ENCODE data around the gene TSEN54. TPM values are rescaled to one million over a fixed set of nuclear protein-coding genes. Genes with fewer than 3 reads are reported as not detected.
"Not testable (repeated sequence)": the region's sequence is repeated elsewhere in the genome, so short reads cannot be mapped to it uniquely, and the experiment has no call there.

TSEN54 gene
- 11.1 and 14.5 TPM in 2 replicates for total RNA-seq

- peak; percentile 58 for DNase-seq (ENCODE audit: low read depth)
Observed at GRCh38 chr17:75516255-75516618, at the start of gene TSEN54. Gene TSEN54, plus strand, starts transcription at chr17:75516528. Its CDS starts 33 bp downstream, at chr17:75516561.

DNA sequence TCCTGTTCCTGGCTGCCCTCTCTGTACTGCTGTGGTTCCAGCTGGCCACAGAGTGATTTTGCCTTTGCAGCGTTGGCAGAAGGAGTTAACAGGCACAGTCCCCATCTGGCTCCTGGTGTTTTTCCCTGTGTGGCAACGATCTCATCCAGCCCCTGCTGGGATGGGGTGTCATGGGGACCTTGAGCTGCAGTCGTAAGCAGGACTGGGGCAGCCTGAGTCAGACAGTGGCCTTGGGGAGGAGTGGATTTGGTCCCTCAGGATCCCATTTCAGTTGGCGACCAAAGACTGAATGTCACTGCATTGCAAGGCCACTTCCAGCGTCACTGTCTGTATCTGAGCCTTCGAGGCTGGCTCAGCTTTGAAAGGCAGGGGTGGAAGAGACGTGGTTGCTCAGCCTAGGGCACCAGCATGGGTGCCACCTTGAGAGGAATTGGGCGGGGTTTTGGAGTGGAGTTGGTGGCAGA lies 48.0 kb upstream of the TSEN54 start:
- DNase-seq (ENCODE audit: low read depth) = no peak

GRCh38 chr17:75468779-75469373 lies 47.5 kb upstream of the TSEN54 start:
- no peak for DNase-seq (ENCODE audit: low read depth)

GRCh38 chr17:75471207-75471606 lies 45.1 kb upstream of the TSEN54 start:
- no peak for DNase-seq (ENCODE audit: low read depth)

- DNase-seq (ENCODE audit: low read depth) = peak; percentile 38
Observed at GRCh38 chr17:75472119-75472518, 44.2 kb upstream of the TSEN54 start.

DNA sequence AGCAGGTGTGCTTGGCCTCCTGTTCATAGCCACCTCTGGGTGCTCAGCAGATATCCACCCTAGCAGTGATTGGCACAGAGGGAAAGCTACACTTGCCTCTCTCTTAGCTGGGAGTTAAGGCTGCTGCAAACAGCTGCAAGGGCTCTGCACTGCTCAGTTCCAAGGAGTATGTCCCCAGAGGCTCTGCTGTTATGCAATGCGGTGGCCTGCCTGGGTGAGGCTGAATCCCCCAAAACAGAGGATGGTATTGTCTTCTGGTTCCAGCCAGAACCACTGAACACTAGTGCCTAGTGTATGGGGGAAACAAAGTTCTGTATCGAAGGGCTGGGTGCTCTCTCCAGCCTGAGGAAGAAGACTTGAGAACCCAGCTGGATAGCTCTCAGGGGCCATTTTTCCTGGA lies 43.1 kb upstream of the TSEN54 start:
- DNase-seq (ENCODE audit: low read depth) = no peak

DNA sequence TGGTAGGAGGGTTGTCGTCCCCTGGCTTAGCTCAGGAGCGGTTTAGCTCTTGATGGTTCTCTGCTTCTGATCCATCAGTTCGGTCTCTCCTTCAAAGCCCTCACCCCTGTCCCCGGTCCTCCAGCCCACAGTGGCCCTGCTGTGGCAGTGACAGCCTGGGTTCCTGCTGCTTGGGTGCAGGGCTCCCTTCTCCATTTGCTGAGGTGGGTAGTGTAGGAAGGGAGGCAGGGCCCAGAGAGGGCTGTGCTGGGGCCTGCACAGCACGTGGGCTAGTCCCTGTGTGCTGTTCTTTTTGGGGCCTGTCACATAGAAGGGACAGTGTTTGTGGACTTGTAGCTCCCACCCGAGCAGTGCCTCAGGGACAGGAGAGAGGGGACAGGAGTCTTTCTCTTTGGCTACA lies 41.6 kb upstream of the TSEN54 start:
- no peak for DNase-seq (ENCODE audit: low read depth)

- no peak for DNase-seq (ENCODE audit: low read depth)
Observed at GRCh38 chr17:75475144-75475835, 41.0 kb upstream of the TSEN54 start.

GRCh38 chr17:75475851-75476250 lies 40.5 kb upstream of the TSEN54 start:
- no peak for DNase-seq (ENCODE audit: low read depth)

DNA sequence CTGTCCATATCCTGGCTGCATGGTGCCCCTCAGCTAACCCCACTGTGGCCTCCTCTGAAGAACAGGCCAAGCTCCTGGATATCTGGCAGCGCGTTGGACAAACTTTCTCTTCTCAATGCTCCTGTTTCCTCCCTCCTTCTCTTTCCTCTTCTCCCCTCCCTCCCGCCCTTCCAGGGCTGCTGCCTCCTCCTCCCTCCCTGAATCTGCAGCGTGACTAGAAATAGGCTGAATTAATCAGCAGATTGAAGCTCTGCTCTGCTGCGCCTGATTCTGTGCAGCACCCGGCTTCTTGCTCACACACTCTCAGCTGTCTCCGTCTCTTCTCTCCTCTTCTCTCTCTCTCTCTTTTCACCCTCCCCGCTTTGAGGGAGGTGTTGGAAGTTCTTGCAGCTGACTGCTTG lies 40.1 kb upstream of the TSEN54 start:
- DNase-seq (ENCODE audit: low read depth) = no peak

GRCh38 chr17:75476752-75477489 lies 39.4 kb upstream of the TSEN54 start:
- no peak for DNase-seq (ENCODE audit: low read depth)

GRCh38 chr17:75477490-75477862 lies 38.9 kb upstream of the TSEN54 start:
- not testable (repeated sequence) for DNase-seq (ENCODE audit: low read depth)

GRCh38 chr17:75478508-75478907 lies 37.8 kb upstream of the TSEN54 start:
- DNase-seq (ENCODE audit: low read depth) = no peak

GRCh38 chr17:75480281-75480680 lies 36.0 kb upstream of the TSEN54 start:
- DNase-seq (ENCODE audit: low read depth) = no peak

DNA sequence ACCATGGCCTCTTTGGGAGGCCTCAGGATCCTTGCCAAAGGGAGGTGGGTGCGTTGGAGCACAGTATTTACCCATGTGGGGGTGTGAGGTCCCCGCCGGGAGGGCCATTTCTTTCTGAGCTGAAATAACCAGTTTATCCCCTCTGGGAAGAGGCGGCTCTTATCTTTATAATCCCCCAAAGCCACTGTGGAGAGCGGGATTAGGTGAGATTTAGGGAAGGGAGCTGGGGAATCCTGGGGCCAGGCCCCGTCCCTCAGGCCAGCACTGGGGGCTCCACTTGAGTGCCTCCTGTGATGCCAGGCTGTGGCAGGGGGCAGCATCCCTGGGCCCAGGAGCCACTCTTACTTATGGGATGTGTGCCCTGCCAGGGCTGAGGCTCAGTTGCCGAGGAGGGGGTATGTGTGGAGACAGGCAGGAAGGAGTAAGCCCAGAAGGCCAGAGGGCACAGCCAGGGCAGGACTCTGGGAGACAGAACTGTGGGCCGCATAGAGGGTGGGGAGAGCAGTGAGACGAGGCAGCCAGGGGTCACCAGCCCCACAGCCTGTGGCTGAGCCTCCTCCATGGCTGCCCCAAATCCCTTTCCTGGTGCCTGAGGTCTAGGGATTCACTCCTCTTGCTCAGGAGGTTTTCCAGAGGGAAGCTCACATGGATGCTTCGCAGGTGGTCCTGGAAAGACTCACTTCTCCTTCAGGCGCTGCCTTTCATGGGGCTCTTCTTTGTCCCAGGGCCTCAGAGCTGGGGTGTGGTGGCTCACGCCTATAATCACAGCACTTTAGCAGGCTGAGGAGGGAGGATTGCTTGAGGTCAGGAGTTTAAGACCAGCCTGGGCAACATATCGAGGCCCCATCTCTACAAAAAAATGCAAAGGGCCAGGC lies 34.9 kb upstream of the TSEN54 start:
- no peak for DNase-seq (ENCODE audit: low read depth)

- no peak for DNase-seq (ENCODE audit: low read depth)
Observed at GRCh38 chr17:75482098-75482942, 34.0 kb upstream of the TSEN54 start.

- DNase-seq (ENCODE audit: low read depth) = no peak
Observed at GRCh38 chr17:75485688-75486087, 30.6 kb upstream of the TSEN54 start.

DNA sequence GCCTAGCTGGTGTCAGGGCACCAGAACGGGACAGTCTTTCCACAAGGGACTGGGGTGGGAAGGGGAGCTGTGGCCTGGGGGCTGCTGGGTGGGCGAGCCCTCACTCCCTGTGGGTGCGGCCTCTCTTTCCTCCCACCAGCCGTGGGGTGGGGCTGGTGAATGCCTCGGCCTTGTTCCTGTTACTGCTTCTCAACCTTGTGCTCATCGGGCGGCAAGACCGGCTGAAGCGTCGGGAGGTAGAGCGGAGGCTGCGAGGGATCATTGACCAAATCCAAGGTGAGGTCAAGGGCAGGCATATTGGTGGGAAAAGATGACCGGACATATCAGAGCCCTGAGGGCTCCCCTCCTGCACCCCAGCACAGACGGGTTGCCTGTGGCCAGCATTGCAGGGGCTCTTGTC lies 30.2 kb upstream of the TSEN54 start:
- DNase-seq (ENCODE audit: low read depth) = no peak

GRCh38 chr17:75486951-75487350 lies 29.4 kb upstream of the TSEN54 start:
- no peak for DNase-seq (ENCODE audit: low read depth)

GRCh38 chr17:75487351-75488070 lies 28.8 kb upstream of the TSEN54 start:
- no peak for DNase-seq (ENCODE audit: low read depth)

Measured in renal cortical epithelial cell (primary cell).